Ishikawa (cell line): Measurements from ENCODE around the gene PITPNM2.

Experiments
- CEBPB ChIP-seq: IDR thresholded peaks from 2 replicates; pipeline ENCODE4 v1.6.1; 2012
- CREB1 ChIP-seq: IDR thresholded peaks from 2 replicates; pipeline ENCODE4 v1.6.1; 2012; ENCODE audit warnings: low read depth
- EGR1 ChIP-seq: IDR thresholded peaks from 2 replicates; pipeline ENCODE4 v1.6.1; 2012
- EP300 ChIP-seq: IDR thresholded peaks from 2 replicates; pipeline ENCODE4 v1.6.1; 2012; ENCODE audit warnings: borderline replicate concordance
- FOXM1 ChIP-seq: IDR thresholded peaks from 2 replicates; pipeline ENCODE4 v1.6.1; 2012; ENCODE audit warnings: low read depth, borderline replicate concordance
- MAX ChIP-seq: IDR thresholded peaks from 2 replicates; pipeline ENCODE4 v1.6.1; 2012
- NFIC ChIP-seq: IDR thresholded peaks from 2 replicates; pipeline ENCODE4 v1.6.1; 2012
- RAD21 ChIP-seq: IDR thresholded peaks from 2 replicates; pipeline ENCODE4 v1.6.1; 2012; ENCODE audit warnings: low read depth
- REST ChIP-seq: IDR thresholded peaks from 2 replicates; pipeline ENCODE4 v1.6.1; 2012; ENCODE audit warnings: low read depth, mild to moderate bottlenecking
- TAF1 ChIP-seq: IDR thresholded peaks from 2 replicates; pipeline ENCODE4 v1.6.1; 2012; ENCODE audit warnings: low read depth, mild to moderate bottlenecking
- TCF12 ChIP-seq: IDR thresholded peaks from 2 replicates; pipeline ENCODE4 v1.6.1; 2012; ENCODE audit warnings: low read depth
- TEAD4 ChIP-seq: IDR thresholded peaks from 2 replicates; pipeline ENCODE4 v1.6.1; 2012
- USF1 ChIP-seq: IDR thresholded peaks from 2 replicates; pipeline ENCODE4 v1.6.1; 2012
- YY1 ChIP-seq: IDR thresholded peaks from 2 replicates; pipeline ENCODE4 v1.6.1; 2012; ENCODE audit warnings: low read depth
- ZBTB7A ChIP-seq: IDR thresholded peaks from 2 replicates; pipeline ENCODE4 v1.6.1; 2012; ENCODE audit warnings: low read depth

Gene PITPNM2

GRCh38 chr12:123141615-123142517, 9.0 kb downstream of the PITPNM2 start:
- 0 out of 2 replicates have a peak, but pooled peaks have one; percentile 7 for TF ChIP-seq MAX
- peak; percentile 42; the same call in 1 of the 2 replicates for TF ChIP-seq TCF12
- TF ChIP-seq TEAD4, result 0 out of 2 replicates have a peak, but pooled peaks have one; percentile 17
- TF ChIP-seq YY1, result no peak

- TF ChIP-seq NFIC (no peak), FOXM1 (no peak), EP300 (no peak), TCF12 (no peak), CREB1 (no peak), EGR1 (no peak), TAF1 (no peak), MAX (no peak), ZBTB7A (no peak), REST (no peak)
These were observed 9.9 kb downstream of the PITPNM2 start for GRCh38 chr12:123140676-123141614.

- TF ChIP-seq EGR1 (no peak), MAX (no peak), NFIC (no peak), TCF12 (no peak), ZBTB7A (no peak), YY1 (no peak), TEAD4 (no peak), REST (no peak)
These were observed 10.8 kb downstream of the PITPNM2 start for GRCh38 chr12:123139926-123140675.

- TF ChIP-seq USF1 (no peak), NFIC (no peak), TCF12 (no peak), CREB1 (no peak), EP300 (no peak), YY1 (no peak), RAD21 (no peak), TEAD4 (no peak), MAX (no peak), REST (no peak), FOXM1 (no peak), CEBPB (no peak), TAF1 (no peak), EGR1 (no peak), ZBTB7A (no peak)
These were observed 15.2 kb downstream of the PITPNM2 start for GRCh38 chr12:123135688-123136087.
